Measurements from ENCODE around the gene SMAD7. TPM values are rescaled to one million over a fixed set of nuclear protein-coding genes. Genes with fewer than 3 reads are reported as not detected.

SMAD7 gene
- total RNA-seq, 1 donor from 2014 or later = 13.8 TPM

DNA sequence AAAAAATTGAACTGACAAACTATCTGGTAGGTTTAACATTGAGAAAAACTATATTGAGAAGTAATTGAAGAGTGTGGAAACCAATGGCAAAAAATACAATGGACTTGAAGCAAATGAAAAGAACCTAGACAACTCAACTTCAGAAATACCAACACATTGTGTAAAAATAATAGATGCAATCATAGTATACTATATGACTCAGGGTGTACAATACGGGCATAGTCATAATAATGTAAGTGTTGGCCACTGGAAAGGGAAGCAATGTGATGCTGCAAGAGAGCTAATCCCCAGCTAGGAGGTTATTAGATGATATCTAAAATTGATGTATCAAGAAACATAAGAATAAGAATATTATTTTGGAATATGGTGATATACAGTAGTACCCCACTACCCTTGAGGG, 45.3 kb downstream of the SMAD7 start:
- ATAC-seq = no peak
- no peak for DNase-seq
- intact Hi-C loops (cut with micrococcal nuclease) = no loop called here

- DNase-seq (no peak), ATAC-seq (no peak)
- intact Hi-C loops (cut with micrococcal nuclease) = no loop called here
Measured at GRCh38 chr18:48904847-48905394, 45.8 kb downstream of the SMAD7 start.

DNA sequence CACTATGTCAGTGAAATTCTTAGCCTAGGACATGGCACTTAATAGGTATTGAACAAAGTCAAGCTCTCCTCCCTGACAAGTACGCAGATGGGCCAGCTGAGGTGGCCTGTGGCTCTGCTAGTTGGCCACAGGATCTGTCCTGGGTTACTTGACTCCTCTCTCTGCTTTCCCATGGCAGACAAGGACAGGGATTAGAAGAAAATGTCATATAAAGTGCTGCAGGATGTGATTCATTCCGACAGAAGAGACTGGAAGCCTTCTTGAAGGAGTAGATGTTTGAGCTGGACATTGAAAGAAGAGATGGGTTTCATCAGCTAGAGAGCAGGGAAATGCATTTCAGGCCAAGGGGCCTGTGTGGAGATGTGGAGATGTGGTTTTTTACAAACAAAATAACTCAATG, 46.7 kb downstream of the SMAD7 start:
- intact Hi-C loops (cut with micrococcal nuclease) = no loop called here
- ATAC-seq (no peak), DNase-seq (no peak)

GRCh38 chr18:48902856-48903601, 47.7 kb downstream of the SMAD7 start:
- intact Hi-C loops (cut with micrococcal nuclease) = no loop called here
- peak; percentile 72 for DNase-seq
- peak; percentile 80 for ATAC-seq

DNA sequence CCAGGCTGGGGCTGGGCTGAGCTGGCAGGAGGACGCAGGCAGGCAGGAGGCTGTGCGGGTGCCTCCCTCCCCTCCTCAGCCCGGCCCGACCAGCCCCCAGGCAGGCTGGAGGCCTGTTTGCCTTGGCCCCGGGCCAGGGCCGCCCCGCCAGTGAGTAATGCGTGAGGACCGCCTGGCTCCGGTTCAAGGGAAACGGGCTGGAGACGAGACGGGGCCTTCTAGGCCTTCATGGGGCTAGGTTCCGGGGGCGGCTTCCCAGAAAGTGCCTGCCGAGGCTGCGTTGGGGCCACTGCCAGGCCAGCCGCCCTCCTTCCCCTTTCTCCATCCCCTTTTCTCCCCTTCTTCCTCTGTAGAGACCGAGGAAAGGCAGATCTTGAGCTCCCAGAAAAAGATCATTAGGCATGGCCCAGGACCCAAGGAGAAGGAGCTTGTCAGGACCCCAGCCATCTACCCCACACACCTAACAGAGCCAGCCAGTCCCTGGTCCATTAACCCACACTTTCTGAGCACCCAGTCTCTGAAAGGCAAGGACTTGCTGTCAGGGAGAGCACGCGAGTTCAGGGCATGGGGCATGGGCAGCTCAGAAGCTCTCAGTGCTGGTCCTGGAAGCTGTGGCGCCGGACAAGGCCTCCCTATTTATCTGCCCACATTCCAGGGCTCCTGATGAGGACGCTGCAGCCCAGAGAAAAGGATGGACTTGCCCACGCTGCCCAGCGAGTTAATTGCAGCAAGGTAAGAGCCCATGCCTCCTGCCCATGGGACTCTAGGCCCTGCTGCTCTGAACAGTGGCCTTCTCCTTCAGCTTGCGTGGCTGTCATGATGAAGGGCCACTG, 48.5 kb downstream of the SMAD7 start:
- peak; percentile 91 for DNase-seq
- intact Hi-C loops (cut with micrococcal nuclease) = no loop called here
- ATAC-seq = peak; percentile 86

GRCh38 chr18:48901145-48902022, 49.4 kb downstream of the SMAD7 start:
- DNase-seq = no peak
- peak; percentile 9 for ATAC-seq
- intact Hi-C loops (cut with micrococcal nuclease) = no loop called here

DNA sequence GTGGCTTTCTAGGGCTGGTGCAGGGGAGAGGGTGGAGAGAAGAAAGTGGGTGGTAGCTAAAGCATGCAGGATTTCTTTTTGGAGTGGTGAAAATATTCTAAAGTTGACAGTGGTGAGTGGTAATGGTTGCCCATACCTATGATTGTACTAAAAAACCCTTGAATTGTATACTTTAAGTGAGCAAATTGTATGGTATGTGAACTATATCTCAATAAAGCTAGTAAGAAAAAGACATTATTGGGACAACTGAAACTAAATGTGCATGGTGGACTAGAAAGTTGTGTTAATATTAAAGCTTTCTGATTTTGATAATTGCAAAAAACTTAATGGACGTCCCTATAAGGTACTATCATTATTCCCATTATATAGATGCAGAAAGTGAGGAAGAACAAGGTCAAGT, 50.3 kb downstream of the SMAD7 start:
- intact Hi-C loops (cut with micrococcal nuclease) = no loop called here
- no peak for ATAC-seq
- DNase-seq = no peak

- DNase-seq (no peak), ATAC-seq (no peak)
- intact Hi-C loops (cut with micrococcal nuclease) = no loop called here
Measured at GRCh38 chr18:48899558-48900174, 51.1 kb downstream of the SMAD7 start.

DNA sequence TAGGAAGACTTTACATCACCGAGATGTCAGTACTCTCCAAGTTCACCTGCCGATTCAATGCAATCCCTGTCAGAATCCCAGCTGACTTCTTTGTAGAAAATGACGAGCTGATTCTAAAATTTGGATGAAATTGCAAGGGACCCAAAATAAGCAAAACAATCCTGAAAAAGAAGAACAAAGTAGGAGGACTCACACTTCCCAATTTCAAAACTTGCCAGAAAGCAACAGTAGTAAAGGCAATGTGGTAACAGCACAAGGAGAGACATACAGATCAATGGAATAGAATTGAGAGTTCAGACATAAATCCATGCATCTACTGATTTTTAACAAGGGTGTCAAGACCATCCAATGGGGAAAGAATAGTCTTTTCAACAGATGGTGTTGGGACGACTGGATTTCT, 52.2 kb downstream of the SMAD7 start:
- DNase-seq (no peak), ATAC-seq (no peak)
- intact Hi-C loops (cut with micrococcal nuclease) = no loop called here

GRCh38 chr18:48897531-48897930, 53.2 kb downstream of the SMAD7 start:
- DNase-seq = no peak
- intact Hi-C loops (cut with micrococcal nuclease) = no loop called here
- ATAC-seq = no peak

GRCh38 chr18:48896875-48897511, 53.8 kb downstream of the SMAD7 start:
- DNase-seq = peak; percentile 74
- peak; percentile 79 for ATAC-seq
- intact Hi-C loops (cut with micrococcal nuclease) = no loop called here

DNA sequence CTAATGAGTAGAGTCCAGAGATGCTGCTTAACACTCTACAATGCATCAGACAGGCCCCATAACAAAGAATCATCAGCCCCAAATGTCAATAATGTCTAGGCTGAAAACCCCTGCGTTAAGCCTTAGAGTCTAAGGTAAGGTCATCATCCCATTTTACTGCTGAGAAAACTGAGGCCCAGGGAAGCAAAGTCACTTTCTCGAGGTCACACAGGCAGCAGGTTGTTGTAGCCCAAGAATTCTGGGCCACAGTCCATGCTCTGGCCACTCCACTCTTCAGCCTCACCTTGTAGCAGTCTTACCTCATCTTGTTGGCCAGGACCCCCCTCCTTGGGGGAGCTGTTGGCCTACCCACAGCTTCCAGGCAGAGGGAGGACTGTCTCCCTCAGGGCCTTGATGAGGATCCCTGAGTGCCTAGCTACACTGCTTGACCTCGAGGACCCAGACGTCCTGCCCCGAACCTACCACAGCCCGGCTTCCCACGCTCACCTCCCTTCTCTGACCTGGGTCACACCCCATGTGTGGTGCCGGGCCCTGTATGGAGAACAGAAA, 54.4 kb downstream of the SMAD7 start:
- DNase-seq (no peak), ATAC-seq (no peak)
- intact Hi-C loops (cut with micrococcal nuclease) = no loop called here

- intact Hi-C loops (cut with micrococcal nuclease) = no loop called here
- DNase-seq (no peak), ATAC-seq (no peak)
Measured at GRCh38 chr18:48894799-48895346, 55.9 kb downstream of the SMAD7 start.

DNA sequence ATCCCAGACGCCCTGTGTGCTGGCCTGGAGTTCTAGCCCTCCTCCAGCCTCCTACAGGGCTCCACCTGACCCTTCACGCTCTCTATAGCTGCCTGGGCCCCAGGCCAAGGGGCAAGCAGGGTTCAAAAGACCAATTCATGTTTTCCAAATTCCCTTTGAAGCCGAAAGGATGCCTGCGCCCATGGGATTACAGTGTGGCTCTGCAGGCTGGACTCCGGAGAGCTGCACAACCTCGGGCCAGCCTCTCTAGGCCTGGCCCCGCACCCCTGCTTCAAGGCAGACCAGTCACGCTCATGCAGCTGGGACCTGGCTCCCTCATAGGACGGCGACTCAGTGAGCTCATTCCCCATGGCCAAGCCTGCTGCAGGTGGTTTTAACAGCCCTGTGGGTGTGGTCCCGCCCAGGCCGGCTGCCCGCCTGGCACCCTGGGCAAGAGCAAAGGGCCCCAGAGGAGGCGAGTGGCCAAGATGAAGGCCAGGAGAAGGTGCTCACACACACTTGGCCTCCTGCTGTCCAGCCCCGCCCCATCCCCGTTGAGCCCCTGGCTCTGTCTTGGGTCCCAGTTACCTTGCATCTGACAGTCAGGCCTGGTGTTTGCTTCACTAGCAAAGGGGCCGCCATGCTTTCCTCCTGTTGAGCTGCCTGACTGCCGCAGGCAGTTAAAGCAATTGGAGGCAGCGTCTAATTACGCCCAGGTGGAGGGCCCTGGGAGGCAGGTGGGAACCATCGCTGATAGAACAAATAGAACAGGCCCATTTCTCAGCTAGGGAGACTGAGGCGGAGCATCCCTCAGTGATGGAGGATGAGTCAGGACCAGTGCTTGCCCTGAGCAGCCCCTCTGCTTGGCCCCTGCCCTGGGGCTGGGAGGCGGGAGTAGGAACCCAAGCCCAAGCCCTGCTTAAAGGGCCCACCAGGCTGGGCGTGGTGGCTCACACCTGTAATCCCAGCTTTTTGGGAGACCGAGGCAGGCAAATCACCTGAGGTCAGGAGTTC, 56.9 kb downstream of the SMAD7 start:
- DNase-seq (no peak), ATAC-seq (no peak)
- intact Hi-C loops (cut with micrococcal nuclease) = no loop called here

DNA sequence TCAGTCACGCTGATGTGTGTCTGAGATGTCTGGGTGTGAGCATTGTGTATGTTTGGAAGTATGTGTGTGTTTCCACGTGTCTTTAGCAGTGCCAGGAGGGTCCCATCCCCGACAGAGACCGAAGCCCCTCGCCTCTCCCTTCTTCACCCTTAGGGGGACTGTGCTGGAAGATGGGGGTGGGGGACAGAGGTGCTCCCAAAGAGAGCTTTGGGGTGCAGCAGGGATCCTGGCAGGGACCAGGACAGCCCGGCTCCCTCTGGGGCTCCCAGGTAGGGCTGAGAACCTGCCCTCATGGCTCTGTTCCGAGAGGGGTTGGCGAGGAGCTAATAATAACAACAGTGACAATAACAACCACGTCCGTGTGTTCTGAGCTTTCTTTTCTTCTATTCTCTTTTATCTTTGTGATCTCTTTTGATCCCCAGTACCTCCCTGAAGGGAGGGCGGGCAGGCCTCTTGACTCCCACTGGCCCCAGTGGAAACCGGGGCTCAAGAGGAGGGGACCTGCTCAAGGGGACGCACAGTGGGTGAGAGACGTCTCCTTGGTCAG, 57.6 kb downstream of the SMAD7 start:
- DNase-seq (no peak), ATAC-seq (no peak)
- intact Hi-C loops (cut with micrococcal nuclease) = no loop called here

GRCh38 chr18:48892146-48892855, 58.5 kb downstream of the SMAD7 start:
- intact Hi-C loops (cut with micrococcal nuclease) = no loop called here
- DNase-seq (no peak), ATAC-seq (no peak)

Data from left ventricle myocardium superior (tissue), 1 donor.